H7 (cell line): ENCODE measurements around the gene INHBB. TPM values are rescaled to one million over a fixed set of nuclear protein-coding genes. Genes with fewer than 3 reads are reported as not detected.

ENCODE experiments used
- DNase-seq: peaks from one replicate; pipeline ENCODE4 v3.0.0; 2012
- H3K27me3 ChIP-seq: 2 replicates; pipeline ENCODE4 v1.6.0; 2011; ENCODE audit warnings: mild to moderate bottlenecking, low read length; ENCODE audit not compliant: control insufficient read depth, insufficient read depth
- H3K36me3 ChIP-seq: replicated peaks from 2 replicates; pipeline ENCODE4 v1.5.1; 2011; ENCODE audit warnings: low read length; ENCODE audit not compliant: control insufficient read depth, insufficient read depth
- H3K4me3 ChIP-seq: 2 replicates; pipeline ENCODE4 v1.5.1; 2011; ENCODE audit warnings: low read depth, mild to moderate bottlenecking, control low read depth, low read length, moderate library complexity; ENCODE audit not compliant: insufficient read depth
- total RNA-seq: library from RNA; depleted of rRNA; stranded (reverse); fragments of >200 nt; shearing (Covaris generic); gene quantifications from 2 replicates; pipeline ENCODE4 v1.2.3, GENCODE V29; 2014; rRNA removed

The INHBB gene
- total RNA-seq, 1 experiment from 2014 or later, result 0.07 TPM

DNA sequence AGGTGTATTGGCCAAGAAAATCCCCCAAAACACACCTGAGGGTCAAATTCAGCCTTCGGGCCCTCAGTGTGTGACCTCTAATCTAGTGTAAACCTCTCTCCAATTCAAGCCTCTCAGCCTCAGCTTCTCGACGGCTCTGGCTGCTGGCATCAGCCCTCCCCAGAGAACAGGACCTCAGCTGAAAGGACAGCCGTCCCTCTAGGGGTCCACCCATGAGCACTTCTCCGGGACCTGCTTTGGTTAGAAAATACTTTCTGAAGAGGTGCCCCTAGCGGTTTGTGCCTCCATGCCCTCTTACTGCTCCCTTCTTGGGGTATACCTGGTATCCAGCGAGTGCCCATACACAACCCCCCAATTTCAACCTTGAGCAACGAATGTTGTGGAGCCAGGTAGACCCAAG is 48.8 kb downstream of the INHBB start:
- Histone ChIP-seq H3K4me3 (no peak overlapping the region), H3K27me3 (no peaks in the 10 kb centered on the region; the same call in 1 of the 2 replicates)
- no peak for DNase-seq

DNA sequence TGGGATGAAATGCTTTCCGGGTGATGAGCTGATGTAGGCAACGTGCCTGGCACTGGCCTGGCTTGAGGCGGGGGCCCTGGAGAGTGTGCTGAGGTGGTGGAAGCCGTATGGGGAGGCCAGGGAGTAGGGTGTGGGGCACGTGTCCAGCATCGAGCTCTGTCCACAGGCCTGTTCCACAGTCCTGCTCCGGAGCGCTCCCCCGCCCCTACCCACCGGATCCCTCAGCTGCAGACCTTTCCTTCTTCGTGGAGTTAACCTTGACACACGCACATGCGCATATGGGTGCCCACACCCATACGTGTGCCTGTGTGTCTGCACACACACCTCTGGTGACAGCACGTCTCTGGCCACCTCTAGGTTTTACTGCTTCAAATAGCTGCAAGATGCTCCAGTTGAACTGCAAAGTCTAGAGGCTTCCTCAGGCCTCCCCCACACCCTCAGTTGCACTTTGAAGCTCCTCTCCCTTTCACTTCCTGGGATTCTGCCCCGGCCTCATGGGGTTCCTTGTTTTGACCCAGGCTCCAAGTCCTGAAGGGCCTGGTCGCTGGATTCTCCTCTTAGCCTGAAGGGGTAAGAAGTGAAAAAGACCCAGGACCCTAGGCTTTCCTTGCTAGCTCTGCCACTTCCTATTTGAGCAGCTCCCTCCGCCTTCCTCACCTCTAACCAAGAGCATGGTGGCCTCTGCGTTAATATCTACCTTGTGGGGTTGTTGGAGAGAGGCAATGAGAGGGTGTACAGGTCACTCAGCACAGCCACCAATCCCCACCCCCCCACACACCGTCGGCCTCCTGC is 49.5 kb downstream of the INHBB start:
- peak; percentile 63 for DNase-seq
- no peak overlapping the region for H3K4me3 ChIP-seq
- H3K27me3 ChIP-seq, result no peaks in the 10 kb centered on the region
- H3K36me3 ChIP-seq, result no peaks in the 10 kb centered on the region

More for the DNA sequence above, 48.8 kb downstream of the INHBB start:
- H3K36me3 ChIP-seq, result no peaks in the 10 kb centered on the region

DNA sequence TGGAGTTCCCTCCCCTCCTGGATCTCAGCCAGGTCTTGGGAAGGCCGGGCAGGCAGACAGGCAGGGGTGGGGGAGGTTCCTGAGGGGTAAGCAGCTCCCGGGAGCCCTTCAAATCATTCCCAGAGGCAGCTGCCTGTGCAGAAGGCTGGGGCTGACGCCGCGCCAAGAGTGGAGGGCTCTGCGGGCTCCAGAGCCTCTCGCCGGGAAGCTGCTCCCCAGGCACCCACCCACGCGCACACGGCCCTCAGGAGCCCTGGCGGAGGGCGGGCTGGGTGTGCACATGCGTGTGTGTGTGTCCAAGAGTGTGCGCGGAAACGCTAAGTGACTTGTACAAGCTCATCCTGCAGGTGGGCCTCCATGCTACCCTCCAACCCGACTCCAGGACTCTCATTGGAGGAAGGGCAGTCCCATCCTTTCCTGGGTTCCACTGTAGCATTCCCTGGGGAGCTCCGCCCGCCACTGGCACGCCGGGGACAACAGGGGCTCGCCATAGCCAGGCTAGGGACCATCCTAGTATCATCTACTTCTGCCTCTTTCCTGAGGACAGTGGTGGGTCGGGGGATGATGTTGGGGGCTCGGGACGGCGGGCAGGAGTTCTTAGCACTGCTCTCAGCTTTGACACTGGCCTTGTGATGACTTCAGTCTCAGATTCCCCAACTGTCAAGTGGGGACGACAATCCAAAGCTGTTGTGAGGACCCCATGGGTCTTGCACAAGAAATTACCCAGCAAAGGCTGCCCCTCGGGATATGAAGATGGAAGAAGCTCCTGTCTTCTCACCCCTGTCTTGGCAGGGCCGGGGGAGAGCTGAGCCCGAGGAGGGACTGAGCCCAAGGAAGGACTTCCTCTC is 50.3 kb downstream of the INHBB start:
- no peaks in the 10 kb centered on the region for H3K36me3 ChIP-seq
- no peaks in the 10 kb centered on the region for H3K27me3 ChIP-seq
- no peak overlapping the region for H3K4me3 ChIP-seq
- peak; percentile 88 for DNase-seq

DNA sequence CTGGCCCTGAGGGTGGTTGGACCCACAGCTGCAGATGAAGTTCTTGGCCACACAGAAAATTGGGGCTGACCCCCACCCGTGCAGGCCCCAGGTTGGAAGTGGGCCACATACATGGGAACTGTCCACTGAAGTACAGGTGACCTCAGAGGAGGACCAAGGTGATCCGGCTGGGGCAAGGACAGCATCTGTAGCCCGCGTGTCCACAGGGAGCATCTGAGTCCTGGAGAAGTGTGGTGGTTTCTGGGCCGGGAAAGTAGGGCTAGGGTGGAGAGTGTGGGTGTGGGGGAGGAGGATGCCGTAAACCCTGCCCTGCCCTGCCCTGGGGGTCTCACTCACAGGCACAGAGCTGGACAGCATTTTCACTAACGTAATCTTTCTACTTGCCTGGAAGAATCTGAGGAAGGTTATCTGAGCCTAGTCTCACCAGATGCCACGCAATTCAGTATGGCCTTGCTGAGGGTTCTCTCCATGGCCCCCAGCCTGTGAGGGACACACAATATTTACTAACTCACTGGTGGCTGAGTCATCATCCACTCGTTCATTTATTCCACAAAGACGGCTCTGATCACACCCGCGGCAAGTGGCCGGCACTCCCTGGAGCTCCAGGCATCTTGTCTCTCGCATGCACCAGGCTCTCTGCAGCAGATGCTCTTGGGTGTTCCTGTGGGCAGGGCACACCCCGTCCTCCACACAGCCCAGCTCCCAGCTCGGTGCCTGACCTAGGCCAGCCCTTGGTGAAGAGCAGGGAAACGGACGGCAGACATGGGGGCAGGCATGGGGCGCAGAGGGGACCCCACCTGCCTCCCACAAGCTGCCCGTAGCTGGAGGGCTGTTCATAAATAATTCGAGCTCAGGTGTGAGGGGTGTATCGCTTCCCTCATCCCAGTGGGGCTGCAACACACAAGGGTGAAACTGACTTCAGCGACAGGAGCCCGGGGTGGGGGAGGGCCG is 51.2 kb downstream of the INHBB start:
- Histone ChIP-seq H3K27me3 (no peaks in the 10 kb centered on the region), H3K36me3 (no peaks in the 10 kb centered on the region), H3K4me3 (no peak overlapping the region)
- DNase-seq, result peak; percentile 61

DNA sequence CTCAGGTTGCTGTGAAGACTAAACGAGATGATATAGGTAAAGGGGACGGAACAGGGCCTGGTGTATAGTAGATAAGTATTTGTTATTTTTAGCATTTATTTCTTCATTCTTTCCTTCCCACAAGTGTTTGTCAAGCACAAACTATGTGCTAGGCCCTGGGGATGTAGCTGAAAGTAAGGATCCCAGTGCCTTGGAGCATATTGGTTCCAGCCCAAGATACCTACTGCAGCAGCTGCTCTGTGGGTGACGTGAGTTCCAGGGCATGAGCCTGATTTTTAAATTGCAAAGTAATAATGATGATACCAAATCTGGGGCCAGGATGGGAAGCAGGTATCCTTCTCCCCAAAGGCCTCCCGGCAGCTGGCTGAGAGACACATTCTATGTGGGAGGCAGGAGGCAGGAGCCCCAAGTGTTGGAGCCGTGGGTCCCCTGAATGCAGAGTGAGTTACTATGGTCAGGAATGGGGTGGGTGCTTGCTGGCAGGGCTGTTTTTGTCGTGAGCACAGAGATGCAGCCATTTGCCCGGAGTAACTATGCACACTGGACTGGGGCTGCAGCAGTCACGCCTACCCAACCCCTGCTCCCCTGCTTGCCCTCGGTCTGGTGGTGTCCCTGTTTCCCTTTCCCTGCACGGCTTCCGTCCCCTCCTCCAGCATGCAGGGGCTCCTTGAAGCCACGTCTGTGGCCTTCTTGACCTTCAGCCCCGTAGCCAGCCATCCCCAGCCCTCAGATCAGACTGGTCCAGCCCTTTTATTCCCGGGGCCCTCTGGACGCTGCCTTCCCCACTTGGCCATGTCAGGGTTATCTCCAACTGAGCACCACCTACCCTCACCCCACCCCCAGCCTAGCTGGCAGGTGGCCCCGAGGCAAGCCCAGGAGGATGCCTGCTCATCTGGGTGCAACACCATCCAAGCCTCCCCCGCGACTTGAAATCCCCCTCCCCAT is 52.4 kb downstream of the INHBB start:
- Histone ChIP-seq H3K36me3 (no peaks in the 10 kb centered on the region), H3K27me3 (no peaks in the 10 kb centered on the region), H3K4me3 (no peak overlapping the region)
- peak; percentile 54 for DNase-seq

DNA sequence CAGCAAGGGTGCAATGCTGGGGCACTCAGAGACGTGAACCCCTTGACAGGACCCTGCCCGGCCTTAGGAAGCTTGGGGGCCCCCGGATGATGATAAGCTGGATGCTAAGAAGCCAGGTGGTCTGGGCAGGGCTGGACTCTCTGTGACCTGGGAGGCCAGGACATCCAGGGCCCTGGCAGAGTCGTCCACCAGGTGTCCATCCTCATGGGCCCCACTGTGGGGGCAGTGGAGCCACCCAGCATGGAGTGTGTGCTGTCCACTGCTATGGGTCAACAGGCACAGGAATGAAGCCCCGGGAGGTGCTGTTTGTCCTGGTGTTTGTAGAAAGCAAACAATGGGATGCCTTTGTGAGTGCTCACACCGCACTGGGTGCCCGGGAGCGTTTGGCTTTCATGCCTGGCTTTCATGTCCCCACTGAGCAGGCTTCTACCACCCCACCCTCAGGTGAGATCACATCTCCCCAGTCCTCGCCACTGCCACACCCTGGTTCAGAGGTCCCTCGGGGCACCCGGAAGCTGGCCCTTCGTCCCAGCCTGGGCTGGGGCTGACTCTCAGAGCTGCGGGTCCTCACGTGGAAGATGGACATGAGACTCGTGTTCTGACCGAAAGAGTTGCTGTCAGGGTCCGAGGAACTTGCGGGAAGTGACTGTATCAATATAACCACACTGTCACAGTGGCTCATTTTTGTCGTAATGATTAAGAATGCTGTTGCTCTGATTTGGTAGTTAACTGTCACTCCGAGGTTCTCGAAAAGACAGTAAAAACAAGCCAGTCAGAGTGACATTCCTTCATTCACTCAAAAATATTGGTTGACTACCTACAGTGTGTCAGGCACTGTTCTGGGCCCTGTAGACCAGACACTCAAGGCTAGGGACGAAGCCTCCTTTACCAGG is 53.3 kb downstream of the INHBB start:
- peak; percentile 35 for DNase-seq
- no peaks in the 10 kb centered on the region for H3K36me3 ChIP-seq
- H3K4me3 ChIP-seq, result no peak overlapping the region
- no peaks in the 10 kb centered on the region for H3K27me3 ChIP-seq

DNA sequence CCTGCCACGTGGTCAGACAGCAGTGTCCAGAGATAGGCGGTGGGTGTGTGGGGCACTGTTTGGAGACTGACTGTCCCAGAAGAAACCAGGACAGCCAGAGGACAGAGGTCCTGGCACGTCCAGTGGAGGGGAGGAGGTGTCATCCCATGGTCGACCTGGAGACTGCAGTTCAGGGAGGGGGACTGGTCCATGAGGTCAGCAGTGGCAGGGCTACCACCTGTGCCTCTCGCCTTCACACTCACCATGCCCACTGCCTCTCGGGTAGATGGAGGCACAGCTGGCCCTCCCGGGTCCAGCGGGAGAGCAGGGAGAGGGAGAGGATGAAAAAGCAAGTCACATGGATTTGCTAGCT is 53.9 kb downstream of the INHBB start:
- H3K27me3 ChIP-seq, result no peaks in the 10 kb centered on the region; the same call in 1 of the 2 replicates
- no peaks in the 10 kb centered on the region for H3K36me3 ChIP-seq
- DNase-seq, result no peak
- H3K4me3 ChIP-seq, result no peak overlapping the region

DNA sequence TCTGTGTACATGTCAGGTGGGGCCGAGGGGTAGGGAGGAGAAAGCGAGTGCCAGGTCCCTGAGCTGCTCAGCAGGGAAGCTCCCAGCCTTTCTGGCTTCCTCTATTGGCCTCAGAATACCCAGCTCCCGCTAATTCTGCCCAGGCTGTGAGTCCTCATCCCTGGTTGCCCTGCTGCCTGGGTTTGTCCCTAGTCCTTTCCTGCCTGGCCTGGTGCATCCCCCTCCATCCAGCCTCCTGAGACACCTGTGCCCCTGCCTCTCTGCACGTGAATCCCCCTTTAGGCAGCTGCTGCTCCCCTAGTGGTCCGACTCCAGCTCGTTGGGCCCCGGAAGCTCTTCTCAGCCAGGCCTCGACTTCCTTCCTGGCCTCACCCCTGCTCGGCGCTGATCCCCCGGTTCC is 54.6 kb downstream of the INHBB start:
- DNase-seq, result no peak
- no peak overlapping the region for H3K4me3 ChIP-seq

More for the DNA sequence above, 54.6 kb downstream of the INHBB start:
- Histone ChIP-seq H3K36me3 (no peaks in the 10 kb centered on the region), H3K27me3 (no peaks in the 10 kb centered on the region; the same call in 1 of the 2 replicates)

Other genes starting within 250 kb of the INHBB start
- gene TMEM185B, start 122.7 kb upstream of the INHBB start, total RNA-seq, result 6.7 and 9.9 TPM in 2 replicates
- gene RALB, start 93.3 kb upstream of the INHBB start, total RNA-seq, result 11.1 and 13.5 TPM in 2 replicates